Breast epithelium (tissue), 4 donors: ENCODE measurements around the gene RPP21. TPM values are rescaled to one million over a fixed set of nuclear protein-coding genes. Genes with fewer than 3 reads are reported as not detected.

Experiments used
- DNase-seq, 2 donors: peaks; one replicate each; pipeline ENCODE4 v3.0.0-alpha.2; 2019; ENCODE audit warnings: low spot score in 2 of 2
- H3K27ac ChIP-seq, 2 donors: fragments of 200-600 bp; sonication (generic) in 1 of 2; one replicate each; pipeline ENCODE4 v1.5.1; 2016 to 2019; ENCODE audit warnings: mild to moderate bottlenecking in 1 of 2
- H3K27me3 ChIP-seq, 2 donors: fragments of 200-600 bp; sonication (generic) in 1 of 2; one replicate each; pipeline versions ENCODE4 v1.5.1 to v1.6.0; 2017 to 2019; ENCODE audit warnings: control low read depth in 1 of 2, mild to moderate bottlenecking in 1 of 2
- H3K36me3 ChIP-seq: fragments of 200-600 bp; one replicate; pipeline ENCODE4 v1.5.1; 2019
- H3K4me1 ChIP-seq, 2 donors: fragments of 200-600 bp; sonication (generic); one replicate each; pipeline ENCODE4 v1.5.1; 2016 to 2019; ENCODE audit warnings: control low read depth in 1 of 2
- H3K4me3 ChIP-seq, 3 donors: fragments of 200-600 bp; sonication (generic); 1 replicate in 2 of 3; 2 replicates in 1 of 3; pipeline ENCODE4 v1.5.1; 2016 to 2019; ENCODE audit warnings: mild to moderate bottlenecking in 3 of 3, moderate library complexity in 2 of 3
- H3K9me3 ChIP-seq, 2 donors: fragments of 200-600 bp; sonication (generic) in 1 of 2; one replicate each; pipeline ENCODE4 v1.5.1; 2016 to 2019; ENCODE audit warnings: control low read depth in 1 of 2
- POLR2A ChIP-seq: fragments of 450-650 bp; IDR thresholded peaks from one replicate; pipeline ENCODE4 v1.6.1; 2016; ENCODE audit warnings: antibody characterized with exemption, mild to moderate bottlenecking, moderate library complexity
- POLR2AphosphoS5 ChIP-seq, 3 donors: sonication (generic); formaldehyde crosslinking; IDR thresholded peaks; one replicate each; pipeline ENCODE4 v1.6.1; 2017; ENCODE audit warnings: antibody characterized with exemption in 3 of 3
- intact Hi-C: fragments of 100-400 bp; cut with DNase I; formaldehyde crosslinking; loops from one replicate; pipeline ENCODE4 v1.15.1; 2023; ENCODE audit warnings: low total_unique reads
- total RNA-seq, 3 donors: library from RNA; depleted of rRNA; stranded (reverse); fragments of >200 nt; gene quantifications; one replicate each; pipeline ENCODE4 v1.1.0, GENCODE V29; 2016
- TF ChIP-seq, protein P1 (sequence below), 3 donors: fragments of 450-650 bp; IDR thresholded peaks; one replicate each; pipeline ENCODE4 v1.5.1; 2016 to 2017; ENCODE audit warnings: antibody characterized with exemption in 3 of 3, mild to moderate bottlenecking in 3 of 3, moderate library complexity in 3 of 3

Gene RPP21
- total RNA-seq, 3 donors from 2014 or later = 59.0 to 69.6 (median 67.8) TPM

DNA sequence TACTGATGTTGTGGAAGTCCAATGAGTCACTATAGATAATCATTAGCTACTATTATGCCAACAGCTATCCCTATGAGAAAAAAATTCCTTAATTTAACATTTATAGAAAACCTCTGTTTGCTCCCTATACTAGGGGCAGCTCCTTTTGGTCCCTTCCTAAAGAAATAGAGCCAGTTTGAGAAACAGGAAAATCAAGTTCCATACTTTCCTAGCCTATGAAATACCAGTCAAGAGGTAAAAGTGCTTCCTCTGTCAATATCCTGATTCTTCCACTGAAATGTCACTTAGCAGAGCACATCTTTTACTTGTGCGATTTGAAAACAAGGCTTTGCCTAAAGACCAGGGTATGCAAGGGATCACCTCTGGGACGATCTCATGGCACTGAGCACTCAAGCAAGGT, 32.7 kb upstream of the RPP21 start:
- TF ChIP-seq, protein P1, sequence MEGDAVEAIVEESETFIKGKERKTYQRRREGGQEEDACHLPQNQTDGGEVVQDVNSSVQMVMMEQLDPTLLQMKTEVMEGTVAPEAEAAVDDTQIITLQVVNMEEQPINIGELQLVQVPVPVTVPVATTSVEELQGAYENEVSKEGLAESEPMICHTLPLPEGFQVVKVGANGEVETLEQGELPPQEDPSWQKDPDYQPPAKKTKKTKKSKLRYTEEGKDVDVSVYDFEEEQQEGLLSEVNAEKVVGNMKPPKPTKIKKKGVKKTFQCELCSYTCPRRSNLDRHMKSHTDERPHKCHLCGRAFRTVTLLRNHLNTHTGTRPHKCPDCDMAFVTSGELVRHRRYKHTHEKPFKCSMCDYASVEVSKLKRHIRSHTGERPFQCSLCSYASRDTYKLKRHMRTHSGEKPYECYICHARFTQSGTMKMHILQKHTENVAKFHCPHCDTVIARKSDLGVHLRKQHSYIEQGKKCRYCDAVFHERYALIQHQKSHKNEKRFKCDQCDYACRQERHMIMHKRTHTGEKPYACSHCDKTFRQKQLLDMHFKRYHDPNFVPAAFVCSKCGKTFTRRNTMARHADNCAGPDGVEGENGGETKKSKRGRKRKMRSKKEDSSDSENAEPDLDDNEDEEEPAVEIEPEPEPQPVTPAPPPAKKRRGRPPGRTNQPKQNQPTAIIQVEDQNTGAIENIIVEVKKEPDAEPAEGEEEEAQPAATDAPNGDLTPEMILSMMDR (IDR thresholded peaks at IDR 0.05) = no peak
- TF ChIP-seq POLR2A (no peak), POLR2AphosphoS5 (IDR thresholded peaks at IDR 0.05) (no peak)
- intact Hi-C loops = no loop called here
- Histone ChIP-seq H3K27ac (no peak overlapping the region), H3K9me3 (no peaks in the 10 kb centered on the region), H3K4me3 (no peak overlapping the region), H3K27me3 (no peaks in the 10 kb centered on the region), H3K4me1 (no peaks in the 10 kb centered on the region), H3K36me3 (no peaks in the 10 kb centered on the region)
- DNase-seq = no peak

DNA sequence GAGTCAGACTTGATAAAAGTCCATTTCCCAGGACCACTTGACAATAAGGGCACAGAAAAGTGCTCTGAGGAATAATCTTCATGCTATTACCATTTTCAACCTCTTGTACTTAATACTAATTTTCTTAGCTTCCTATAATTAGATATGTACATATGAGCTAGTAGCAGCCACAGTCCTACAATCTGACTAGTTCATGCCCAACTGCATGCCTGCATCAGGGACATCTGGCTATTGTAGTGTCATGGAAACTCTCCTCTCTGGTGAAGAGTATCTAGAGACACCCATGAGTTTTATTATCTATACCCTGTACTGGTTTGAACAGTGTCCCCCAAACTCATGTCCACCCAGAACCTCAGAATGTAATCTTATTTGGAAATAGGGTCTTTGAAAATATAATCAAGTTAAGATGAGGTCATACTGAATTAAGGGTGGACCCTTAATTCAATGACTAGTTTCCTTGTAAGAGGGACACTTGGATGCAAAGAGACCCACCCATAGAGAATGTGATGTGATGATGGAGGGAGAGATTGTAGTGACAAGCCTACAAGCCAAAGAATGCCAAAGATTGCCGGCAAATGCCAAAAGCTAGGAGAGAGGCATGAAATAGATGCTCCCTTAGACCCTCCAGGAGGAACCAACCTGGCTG, 32.2 kb upstream of the RPP21 start:
- Histone ChIP-seq H3K4me3 (no peak overlapping the region), H3K27ac (no peak overlapping the region), H3K27me3 (no peaks in the 10 kb centered on the region), H3K4me1 (no peaks in the 10 kb centered on the region), H3K36me3 (no peaks in the 10 kb centered on the region), H3K9me3 (no peaks in the 10 kb centered on the region)
- no peak for TF ChIP-seq POLR2AphosphoS5 (IDR thresholded peaks at IDR 0.05)
- intact Hi-C loops = no loop called here
- no peak for DNase-seq

DNA sequence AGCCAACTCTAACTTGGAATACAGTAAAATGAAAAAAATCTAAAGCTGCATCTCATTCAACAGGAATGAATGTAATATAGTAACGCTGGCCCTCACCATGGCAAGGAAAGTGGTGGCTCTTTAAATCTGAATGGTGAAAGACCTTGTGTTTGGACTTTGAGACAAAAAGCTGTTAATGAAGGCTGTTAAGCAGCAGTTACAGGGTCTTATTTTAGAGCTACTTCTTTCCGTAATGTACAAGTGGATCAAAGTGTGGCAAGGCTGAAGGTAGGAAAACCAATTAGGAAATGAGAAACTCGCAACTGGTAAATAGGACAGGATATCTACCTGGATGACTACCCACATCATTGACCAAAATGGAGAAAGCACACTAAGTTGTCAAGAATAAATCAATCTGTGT, 29.8 kb upstream of the RPP21 start:
- intact Hi-C loops = no loop called here
- Histone ChIP-seq H3K4me3 (no peak overlapping the region), H3K9me3 (no peaks in the 10 kb centered on the region), H3K36me3 (no peaks in the 10 kb centered on the region), H3K27me3 (no peaks in the 10 kb centered on the region), H3K4me1 (no peaks in the 10 kb centered on the region), H3K27ac (no peak overlapping the region)
- no peak for DNase-seq
- TF ChIP-seq, protein P1 (IDR thresholded peaks at IDR 0.05) = no peak
- TF ChIP-seq POLR2A (no peak), POLR2AphosphoS5 (IDR thresholded peaks at IDR 0.05) (no peak)

DNA sequence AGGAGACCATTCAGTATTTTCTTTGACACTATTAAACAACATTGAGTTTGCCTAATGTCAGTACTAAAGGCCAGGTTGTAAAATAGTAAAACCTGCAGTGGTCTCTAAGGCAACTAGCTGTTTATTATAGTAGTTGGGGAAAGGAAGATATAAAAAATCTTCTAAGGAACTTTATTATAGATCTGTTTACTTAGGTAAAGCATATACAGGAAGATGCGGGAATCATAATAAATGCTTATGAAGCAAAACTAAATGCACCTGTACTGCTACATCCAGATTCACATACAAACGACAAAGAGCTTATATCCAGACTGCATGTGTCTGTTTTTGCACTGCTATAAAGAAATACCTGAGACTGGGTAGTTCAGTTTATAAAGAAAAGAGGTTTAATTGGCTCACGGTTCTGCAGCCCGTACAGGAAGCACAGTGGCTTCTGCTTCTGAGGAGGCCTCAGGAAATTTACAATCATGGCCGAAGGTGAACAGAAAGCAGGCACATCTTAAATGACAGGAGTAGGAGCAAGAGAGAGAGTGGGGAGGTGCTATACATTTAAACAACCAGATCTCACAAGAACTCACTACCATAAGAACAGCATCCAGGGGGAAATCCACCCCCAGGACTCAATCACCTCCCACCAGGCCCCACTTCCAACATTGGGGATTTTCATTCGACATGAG, 26.9 kb upstream of the RPP21 start:
- DNase-seq = no peak
- H3K4me1 ChIP-seq = no peaks in the 10 kb centered on the region
- no peak overlapping the region for H3K4me3 ChIP-seq
- intact Hi-C loops = no loop called here
- no peaks in the 10 kb centered on the region for H3K27me3 ChIP-seq
- H3K9me3 ChIP-seq = no peaks in the 10 kb centered on the region
- H3K27ac ChIP-seq = no peak overlapping the region
- H3K36me3 ChIP-seq = no peaks in the 10 kb centered on the region
- TF ChIP-seq, protein P1 (IDR thresholded peaks at IDR 0.05) = no peak
- TF ChIP-seq POLR2AphosphoS5 (IDR thresholded peaks at IDR 0.05) (no peak), POLR2A (no peak)

DNA sequence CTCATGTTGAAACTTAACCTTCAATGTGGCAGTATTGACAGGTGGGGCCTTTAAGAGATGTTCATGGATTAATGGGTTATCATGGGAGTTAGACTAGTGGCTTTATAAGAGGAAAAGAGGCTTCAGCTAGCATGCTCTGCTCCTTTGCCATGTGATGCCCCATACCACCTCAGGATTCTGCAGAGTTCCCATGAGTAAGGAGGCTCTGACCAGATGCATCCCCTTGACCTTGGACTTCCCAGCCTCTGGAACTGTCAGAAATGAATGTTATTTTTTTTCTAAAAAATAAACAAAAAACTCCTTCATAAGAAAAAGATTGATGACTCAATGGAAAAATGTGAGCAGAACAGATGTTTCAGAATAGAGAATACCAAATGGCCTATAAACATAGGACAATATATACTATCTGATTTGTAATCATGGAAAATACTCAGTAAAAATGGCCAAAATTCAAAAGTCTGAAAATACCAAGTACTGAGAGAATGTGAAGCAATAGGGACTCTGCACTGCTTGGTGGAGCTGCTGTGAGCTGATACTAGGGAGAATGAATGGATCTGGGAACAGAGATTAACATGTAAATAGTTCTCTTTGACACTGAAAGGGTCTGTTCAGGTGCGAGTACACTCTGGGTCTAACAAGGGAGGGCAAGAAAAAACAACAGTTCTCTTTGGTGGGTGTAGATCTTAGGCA, 25.7 kb upstream of the RPP21 start:
- H3K4me1 ChIP-seq = peaks cover 0 to 5% of the 10 kb centered on the region in 2 donors
- TF ChIP-seq, protein P1 (IDR thresholded peaks at IDR 0.05) = no peak
- TF ChIP-seq POLR2AphosphoS5 (IDR thresholded peaks at IDR 0.05) (no peak), POLR2A (no peak)
- H3K36me3 ChIP-seq = no peaks in the 10 kb centered on the region
- no peak overlapping the region for H3K4me3 ChIP-seq
- intact Hi-C loops = no loop called here
- no peaks in the 10 kb centered on the region for H3K27me3 ChIP-seq
- H3K9me3 ChIP-seq = no peaks in the 10 kb centered on the region
- no peak overlapping the region for H3K27ac ChIP-seq
- DNase-seq = no peak
